IMR-90 (cell line): Measurements from ENCODE around the gene APOBEC3H.

Experiments used
- BHLHE40 ChIP-seq: fragments of 150-350 bp; IDR thresholded peaks from 2 replicates; pipeline ENCODE4 v1.6.1; 2016; ENCODE audit warnings: mild to moderate bottlenecking, low read depth, low read length
- CEBPB ChIP-seq: IDR thresholded peaks from 2 replicates; pipeline ENCODE4 v1.6.1; 2012; ENCODE audit warnings: low read depth, low read length, improper control_type of control experiment
- MAFK ChIP-seq: IDR thresholded peaks from 2 replicates; pipeline ENCODE4 v1.6.1; 2012; ENCODE audit warnings: low read depth, low read length, improper control_type of control experiment
- MAZ ChIP-seq: IDR thresholded peaks from 2 replicates; pipeline ENCODE4 v1.6.1; 2012; ENCODE audit warnings: low read depth, mild to moderate bottlenecking, low read length, improper control_type of control experiment, moderate library complexity, borderline replicate concordance
- NFE2L2 ChIP-seq: fragments of 150-350 bp; IDR thresholded peaks from 2 replicates; pipeline ENCODE4 v1.6.1; 2016; ENCODE audit warnings: low read depth, mild to moderate bottlenecking, low read length
- POLR2A ChIP-seq: IDR thresholded peaks from 2 replicates; pipeline ENCODE4 v1.6.1; 2012; ENCODE audit warnings: mild to moderate bottlenecking, low read depth, low read length
- RAD21 ChIP-seq: IDR thresholded peaks from 2 replicates; pipeline ENCODE4 v1.6.1; 2012; ENCODE audit warnings: low read length, improper control_type of control experiment
- RCOR1 ChIP-seq: IDR thresholded peaks from 2 replicates; pipeline ENCODE4 v1.6.1; 2012; ENCODE audit warnings: mild to moderate bottlenecking, low read length, improper control_type of control experiment; ENCODE audit not compliant: insufficient replicate concordance
- RFX5 ChIP-seq: IDR thresholded peaks from 2 replicates; pipeline ENCODE4 v1.8.0; 2012; ENCODE audit warnings: low read depth, mild to moderate bottlenecking, low read length, moderate library complexity
- SMC3 ChIP-seq: fragments of 150-350 bp; IDR thresholded peaks from 2 replicates; pipeline ENCODE4 v1.6.1; 2016; ENCODE audit warnings: low read depth, mild to moderate bottlenecking, antibody characterized with exemption, low read length, moderate library complexity
- TF ChIP-seq, protein P1 (sequence below): fragments of 150-350 bp; IDR thresholded peaks from 2 replicates; pipeline ENCODE4 v1.6.1; 2017; ENCODE audit warnings: mild to moderate bottlenecking, antibody characterized with exemption, low read length, low read depth
- TF ChIP-seq, protein P2 (sequence below): conservative IDR thresholded peaks from 2 replicates; pipeline ENCODE4 v1.5.1; 2012; ENCODE audit warnings: mild to moderate bottlenecking, low read depth, low read length, improper control_type of control experiment

DNA sequence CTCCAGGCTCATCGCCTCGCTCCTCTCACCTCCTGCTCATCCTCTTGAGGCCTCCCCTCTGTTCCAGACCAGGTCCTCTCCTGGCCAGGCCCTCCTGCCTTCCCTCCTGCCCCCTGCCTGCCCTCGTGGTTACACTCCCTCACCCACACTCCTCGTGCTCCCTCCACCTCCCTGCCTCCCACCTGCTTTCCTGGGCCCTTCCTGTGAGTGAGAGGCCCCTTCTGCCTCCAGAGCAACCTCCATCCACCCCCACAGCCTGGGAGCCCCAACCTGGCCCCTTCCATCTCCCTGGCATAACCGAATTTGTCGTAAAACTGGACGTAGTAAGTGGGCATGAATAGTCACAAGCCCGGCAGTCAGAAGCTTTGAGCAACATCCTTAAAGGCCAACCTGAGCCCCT is 15.4 kb upstream of the APOBEC3H start:
- TF ChIP-seq, protein P1, sequence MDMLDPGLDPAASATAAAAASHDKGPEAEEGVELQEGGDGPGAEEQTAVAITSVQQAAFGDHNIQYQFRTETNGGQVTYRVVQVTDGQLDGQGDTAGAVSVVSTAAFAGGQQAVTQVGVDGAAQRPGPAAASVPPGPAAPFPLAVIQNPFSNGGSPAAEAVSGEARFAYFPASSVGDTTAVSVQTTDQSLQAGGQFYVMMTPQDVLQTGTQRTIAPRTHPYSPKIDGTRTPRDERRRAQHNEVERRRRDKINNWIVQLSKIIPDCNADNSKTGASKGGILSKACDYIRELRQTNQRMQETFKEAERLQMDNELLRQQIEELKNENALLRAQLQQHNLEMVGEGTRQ = no peak
- TF ChIP-seq MAZ = no peak
- TF ChIP-seq RAD21 = no peak
- TF ChIP-seq, protein P2, sequence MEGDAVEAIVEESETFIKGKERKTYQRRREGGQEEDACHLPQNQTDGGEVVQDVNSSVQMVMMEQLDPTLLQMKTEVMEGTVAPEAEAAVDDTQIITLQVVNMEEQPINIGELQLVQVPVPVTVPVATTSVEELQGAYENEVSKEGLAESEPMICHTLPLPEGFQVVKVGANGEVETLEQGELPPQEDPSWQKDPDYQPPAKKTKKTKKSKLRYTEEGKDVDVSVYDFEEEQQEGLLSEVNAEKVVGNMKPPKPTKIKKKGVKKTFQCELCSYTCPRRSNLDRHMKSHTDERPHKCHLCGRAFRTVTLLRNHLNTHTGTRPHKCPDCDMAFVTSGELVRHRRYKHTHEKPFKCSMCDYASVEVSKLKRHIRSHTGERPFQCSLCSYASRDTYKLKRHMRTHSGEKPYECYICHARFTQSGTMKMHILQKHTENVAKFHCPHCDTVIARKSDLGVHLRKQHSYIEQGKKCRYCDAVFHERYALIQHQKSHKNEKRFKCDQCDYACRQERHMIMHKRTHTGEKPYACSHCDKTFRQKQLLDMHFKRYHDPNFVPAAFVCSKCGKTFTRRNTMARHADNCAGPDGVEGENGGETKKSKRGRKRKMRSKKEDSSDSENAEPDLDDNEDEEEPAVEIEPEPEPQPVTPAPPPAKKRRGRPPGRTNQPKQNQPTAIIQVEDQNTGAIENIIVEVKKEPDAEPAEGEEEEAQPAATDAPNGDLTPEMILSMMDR = no peak
- TF ChIP-seq POLR2A = no peak
- TF ChIP-seq SMC3 = no peak
- TF ChIP-seq RFX5 = no peak
- TF ChIP-seq BHLHE40 = no peak
- TF ChIP-seq RCOR1 = no peak
- TF ChIP-seq NFE2L2 = no peak
- no peak for TF ChIP-seq CEBPB
- TF ChIP-seq MAFK = no peak
